GM21737 (cell line): ENCODE data around the gene TXLNB.
"Not testable (repeated sequence)": the region's sequence is repeated elsewhere in the genome, so short reads cannot be mapped to it uniquely, and the experiment has no call there.

ENCODE experiments used
- ATAC-seq: cut with Tn5 transposase; IDR thresholded peaks from one replicate; pipeline ENCODE4 v1.9.1; 2021; ENCODE audit warnings: mild to moderate bottlenecking, moderate library complexity; ENCODE audit not compliant: unreplicated experiment

Gene TXLNB

GRCh38 chr6:139240161-139241010, 51.4 kb downstream of the TXLNB start:
- ATAC-seq = no peak

GRCh38 chr6:139239064-139239463, 52.7 kb downstream of the TXLNB start:
- no peak for ATAC-seq

- ATAC-seq = no peak
Observed at GRCh38 chr6:139236105-139236504, 55.7 kb downstream of the TXLNB start.

- ATAC-seq = no peak
Observed at GRCh38 chr6:139235661-139236060, 56.1 kb downstream of the TXLNB start.

- not testable (repeated sequence) for ATAC-seq
Observed at GRCh38 chr6:139234193-139234592, 57.6 kb downstream of the TXLNB start.

GRCh38 chr6:139231206-139231605, 60.6 kb downstream of the TXLNB start:
- no peak for ATAC-seq

GRCh38 chr6:139230391-139230840, 61.4 kb downstream of the TXLNB start:
- no peak for ATAC-seq

GRCh38 chr6:139228387-139228786, 63.4 kb downstream of the TXLNB start:
- ATAC-seq = not testable (repeated sequence)

- no peak for ATAC-seq
Observed at GRCh38 chr6:139219746-139220145, 72.1 kb downstream of the TXLNB start.

GRCh38 chr6:139219271-139219729, 72.5 kb downstream of the TXLNB start:
- ATAC-seq = peak; percentile 100

GRCh38 chr6:139212460-139212859, 79.3 kb downstream of the TXLNB start:
- ATAC-seq = not testable (repeated sequence)

GRCh38 chr6:139210766-139211165, 81.0 kb downstream of the TXLNB start:
- not testable (repeated sequence) for ATAC-seq

- ATAC-seq = no peak
Observed at GRCh38 chr6:139205843-139206242, 86.0 kb downstream of the TXLNB start.

GRCh38 chr6:139204978-139205377, 86.8 kb downstream of the TXLNB start:
- ATAC-seq = no peak

GRCh38 chr6:139201378-139201777, 90.4 kb downstream of the TXLNB start:
- no peak for ATAC-seq

- ATAC-seq = no peak
Observed at GRCh38 chr6:139198529-139199288, 93.1 kb downstream of the TXLNB start.

GRCh38 chr6:139194740-139195139, 97.1 kb downstream of the TXLNB start:
- no peak for ATAC-seq
